Stimulated activated CD8-positive, alpha-beta memory T cell treated with anti-CD3 and anti-CD28 coated beads, Interleukin-12 subunit alpha, Interleukin-12 subunit beta, amount 100 ng/mL, for 24 hours (primary cell): ENCODE results near the gene BCL2L14.
"Not testable (repeated sequence)": the region's sequence is repeated elsewhere in the genome, so short reads cannot be mapped to it uniquely, and the experiment has no call there.

Experiments
- DNase-seq: peaks from one replicate; pipeline ENCODE4 v3.0.0-alpha.2; 2020; ENCODE audit errors: extremely low read depth

The BCL2L14 gene

GRCh38 chr12:12107678-12108077 lies 36.9 kb downstream of the BCL2L14 start:
- no peak for DNase-seq

GRCh38 chr12:12108441-12109058 lies 37.8 kb downstream of the BCL2L14 start:
- no peak for DNase-seq

- not testable (repeated sequence) for DNase-seq
Measured at GRCh38 chr12:12110923-12111555, 40.3 kb downstream of the BCL2L14 start.

GRCh38 chr12:12115514-12115913 lies 44.8 kb downstream of the BCL2L14 start:
- DNase-seq: no peak

GRCh38 chr12:12116677-12117076 lies 45.9 kb downstream of the BCL2L14 start:
- DNase-seq: no peak

- DNase-seq: no peak
Measured at GRCh38 chr12:12121061-12121460, 50.3 kb downstream of the BCL2L14 start.

- DNase-seq: no peak
Measured at GRCh38 chr12:12123036-12123604, 52.4 kb downstream of the BCL2L14 start.

- no peak for DNase-seq
Measured at GRCh38 chr12:12126551-12126950, 55.8 kb downstream of the BCL2L14 start.

GRCh38 chr12:12127304-12127703 lies 56.6 kb downstream of the BCL2L14 start:
- no peak for DNase-seq

- no peak for DNase-seq
Measured at GRCh38 chr12:12128670-12129069, 57.9 kb downstream of the BCL2L14 start.

- no peak for DNase-seq
Measured at GRCh38 chr12:12133259-12133658, 62.5 kb downstream of the BCL2L14 start.

GRCh38 chr12:12133785-12134184 lies 63.0 kb downstream of the BCL2L14 start:
- no peak for DNase-seq

GRCh38 chr12:12138203-12139154 lies 67.7 kb downstream of the BCL2L14 start:
- DNase-seq: no peak

- no peak for DNase-seq
Measured at GRCh38 chr12:12141000-12141399, 70.3 kb downstream of the BCL2L14 start.

GRCh38 chr12:12144531-12144930 lies 73.8 kb downstream of the BCL2L14 start:
- not testable (repeated sequence) for DNase-seq

GRCh38 chr12:12147111-12147510 lies 76.4 kb downstream of the BCL2L14 start:
- no peak for DNase-seq
